8988T (cell line): ENCODE measurements around the gene PRXL2B.
"Not testable (repeated sequence)": the region's sequence is repeated elsewhere in the genome, so short reads cannot be mapped to it uniquely, and the experiment has no call there.

ENCODE experiments used
- DNase-seq: peaks from one replicate; pipeline ENCODE4 v3.0.0; 2011

Gene PRXL2B

GRCh38 chr1:2586154-2587070, at the start of gene PRXL2B:
Gene PRXL2B (plus strand): TSS chr1:2586777. CDS start chr1:2586886, 109 bp downstream.
- DNase-seq = peak; percentile 97

GRCh38 chr1:2537784-2538115, 48.8 kb upstream of the PRXL2B start:
- DNase-seq = no peak

- DNase-seq = no peak
Measured at GRCh38 chr1:2538376-2538775, 48.2 kb upstream of the PRXL2B start.

- DNase-seq = no peak
Measured at GRCh38 chr1:2538872-2539271, 47.7 kb upstream of the PRXL2B start.

GRCh38 chr1:2539312-2539907, 47.2 kb upstream of the PRXL2B start:
- DNase-seq = no peak

- DNase-seq = no peak
Measured at GRCh38 chr1:2540816-2541492, 45.6 kb upstream of the PRXL2B start.

GRCh38 chr1:2541619-2542245, 44.8 kb upstream of the PRXL2B start:
- DNase-seq = no peak

GRCh38 chr1:2542246-2542915, 44.2 kb upstream of the PRXL2B start:
- DNase-seq = no peak

GRCh38 chr1:2543543-2544092, 43.0 kb upstream of the PRXL2B start:
- DNase-seq = no peak

GRCh38 chr1:2544093-2544874, 42.3 kb upstream of the PRXL2B start:
- DNase-seq = no peak

- DNase-seq = no peak
Measured at GRCh38 chr1:2544875-2545640, 41.5 kb upstream of the PRXL2B start.

- DNase-seq = peak; percentile 97
Measured at GRCh38 chr1:2545754-2546514, 40.6 kb upstream of the PRXL2B start.

GRCh38 chr1:2546515-2547209, 39.9 kb upstream of the PRXL2B start:
- peak; percentile 89 for DNase-seq

- no peak for DNase-seq
Measured at GRCh38 chr1:2547210-2548067, 39.1 kb upstream of the PRXL2B start.

- DNase-seq = peak; percentile 92
Measured at GRCh38 chr1:2548068-2548589, 38.4 kb upstream of the PRXL2B start.

GRCh38 chr1:2549367-2550029, 37.1 kb upstream of the PRXL2B start:
- not testable (repeated sequence) for DNase-seq

- not testable (repeated sequence) for DNase-seq
Measured at GRCh38 chr1:2550309-2550861, 36.2 kb upstream of the PRXL2B start.
